ENCODE data around the gene CHID1.

- TF ChIP-seq POLR2A (IDR thresholded peaks at IDR 0.05) = no peak
- no peak for TF ChIP-seq POLR2AphosphoS5 (IDR thresholded peaks at IDR 0.05)
Observed at GRCh38 chr11:870127-870413, 40.5 kb downstream of the CHID1 start.

All from upper lobe of left lung (tissue), 4 donors.